OCI-M1 (cell line): ENCODE measurements around the gene MRLN.
"Not testable (repeated sequence)": the region's sequence is repeated elsewhere in the genome, so short reads cannot be mapped to it uniquely, and the experiment has no call there.

Source experiments
- DNase-seq: peaks from one replicate; lab custom pipeline; 2025; lab: John Stamatoyannopoulos, UW

MRLN gene

GRCh38 chr10:59745163-59745650 lies 8.0 kb downstream of the MRLN start:
- DNase-seq: peak; percentile 19

- not testable (repeated sequence) for DNase-seq
Measured at GRCh38 chr10:59744762-59745161, 8.5 kb downstream of the MRLN start.

- DNase-seq: not testable (repeated sequence)
Measured at GRCh38 chr10:59744156-59744555, 9.1 kb downstream of the MRLN start.

GRCh38 chr10:59741583-59741982 lies 11.7 kb downstream of the MRLN start:
- no peak for DNase-seq

- DNase-seq: no peak
Measured at GRCh38 chr10:59741048-59741447, 12.2 kb downstream of the MRLN start.

- no peak for DNase-seq
Measured at GRCh38 chr10:59736749-59737148, 16.5 kb downstream of the MRLN start.

- DNase-seq: no peak
Measured at GRCh38 chr10:59735296-59735695, 18.0 kb downstream of the MRLN start.

- no peak for DNase-seq
Measured at GRCh38 chr10:59734014-59734462, 19.2 kb downstream of the MRLN start.

GRCh38 chr10:59733321-59734013 lies 19.8 kb downstream of the MRLN start:
- peak; percentile 35 for DNase-seq

GRCh38 chr10:59732849-59733248 lies 20.4 kb downstream of the MRLN start:
- not testable (repeated sequence) for DNase-seq

- peak; percentile 67 for DNase-seq
Measured at GRCh38 chr10:59729167-59729566, 24.1 kb downstream of the MRLN start.

- no peak for DNase-seq
Measured at GRCh38 chr10:59724098-59724938, 28.9 kb downstream of the MRLN start.

GRCh38 chr10:59720377-59720776 lies 32.9 kb downstream of the MRLN start:
- no peak for DNase-seq

GRCh38 chr10:59719374-59719773 lies 33.9 kb downstream of the MRLN start:
- DNase-seq: peak; percentile 20

- no peak for DNase-seq
Measured at GRCh38 chr10:59718257-59718656, 35.0 kb downstream of the MRLN start.

- peak; percentile 76 for DNase-seq
Measured at GRCh38 chr10:59713196-59713821, 39.9 kb downstream of the MRLN start.

- DNase-seq: peak; percentile 36
Measured at GRCh38 chr10:59711871-59712494, 41.3 kb downstream of the MRLN start.

- peak; percentile 92 for DNase-seq
Measured at GRCh38 chr10:59709395-59710125, 43.7 kb downstream of the MRLN start, which contains the start of gene SLC16A9. TSS of gene SLC16A9 (minus strand) at chr10:59709850. CDS start at chr10:59684291, 25,559 bp downstream.

GRCh38 chr10:59708816-59709394 lies 44.4 kb downstream of the MRLN start:
- no peak for DNase-seq

GRCh38 chr10:59706851-59707797 lies 46.1 kb downstream of the MRLN start:
- peak; percentile 26 for DNase-seq
